Measurements from ENCODE around the gene VPS37D.

The VPS37D gene

DNA sequence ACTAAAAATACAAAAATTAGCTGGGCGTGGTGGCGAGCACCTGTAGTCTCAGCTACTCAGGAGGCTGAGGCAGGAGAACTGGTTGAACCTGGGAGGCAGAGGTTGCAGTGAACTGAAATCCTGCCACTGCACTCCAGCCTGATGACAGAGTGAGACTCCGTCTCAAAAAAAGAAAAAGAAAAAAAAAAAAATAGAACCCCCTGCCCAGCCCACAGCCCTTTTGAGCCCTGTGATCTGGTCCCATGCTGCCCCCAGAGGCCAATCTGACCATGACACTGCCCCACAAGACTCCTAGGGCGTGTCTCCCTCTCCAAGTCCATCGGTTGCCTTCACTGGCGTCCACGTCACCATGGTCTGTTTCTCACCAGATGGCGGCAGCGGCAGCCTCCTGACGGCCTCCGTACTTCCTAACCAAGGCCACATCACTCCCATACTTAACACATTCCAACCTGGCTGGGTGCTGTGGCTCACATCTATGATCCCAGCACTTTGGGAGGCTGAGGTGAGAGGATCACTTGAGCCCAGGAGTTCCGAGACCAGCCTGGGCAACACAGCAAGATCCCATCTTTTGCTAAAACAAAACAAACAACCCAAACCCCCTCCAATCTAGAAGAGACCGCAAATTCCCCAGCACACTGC, 33.8 kb downstream of the VPS37D start:
- TF ChIP-seq RAD21 (IDR thresholded peaks at IDR 0.05; ENCODE audit: low read depth) (peak; percentile 55; the same call in 1 of the 2 replicates), NFIC (IDR thresholded peaks at IDR 0.05) (no peak), CREB1 (IDR thresholded peaks at IDR 0.05; ENCODE audit: low read depth) (no peak), EGR1 (IDR thresholded peaks at IDR 0.05) (no peak), EP300 (IDR thresholded peaks at IDR 0.05; ENCODE audit: borderline replicate concordance) (no peak), FOXM1 (IDR thresholded peaks at IDR 0.05; ENCODE audit: borderline replicate concordance, low read depth) (no peak)
- TF ChIP-seq, protein P1, sequence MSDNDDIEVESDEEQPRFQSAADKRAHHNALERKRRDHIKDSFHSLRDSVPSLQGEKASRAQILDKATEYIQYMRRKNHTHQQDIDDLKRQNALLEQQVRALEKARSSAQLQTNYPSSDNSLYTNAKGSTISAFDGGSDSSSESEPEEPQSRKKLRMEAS (IDR thresholded peaks at IDR 0.05), result no peak
- TF ChIP-seq, protein P2, sequence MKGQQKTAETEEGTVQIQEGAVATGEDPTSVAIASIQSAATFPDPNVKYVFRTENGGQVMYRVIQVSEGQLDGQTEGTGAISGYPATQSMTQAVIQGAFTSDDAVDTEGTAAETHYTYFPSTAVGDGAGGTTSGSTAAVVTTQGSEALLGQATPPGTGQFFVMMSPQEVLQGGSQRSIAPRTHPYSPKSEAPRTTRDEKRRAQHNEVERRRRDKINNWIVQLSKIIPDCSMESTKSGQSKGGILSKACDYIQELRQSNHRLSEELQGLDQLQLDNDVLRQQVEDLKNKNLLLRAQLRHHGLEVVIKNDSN (IDR thresholded peaks at IDR 0.05), result no peak

DNA sequence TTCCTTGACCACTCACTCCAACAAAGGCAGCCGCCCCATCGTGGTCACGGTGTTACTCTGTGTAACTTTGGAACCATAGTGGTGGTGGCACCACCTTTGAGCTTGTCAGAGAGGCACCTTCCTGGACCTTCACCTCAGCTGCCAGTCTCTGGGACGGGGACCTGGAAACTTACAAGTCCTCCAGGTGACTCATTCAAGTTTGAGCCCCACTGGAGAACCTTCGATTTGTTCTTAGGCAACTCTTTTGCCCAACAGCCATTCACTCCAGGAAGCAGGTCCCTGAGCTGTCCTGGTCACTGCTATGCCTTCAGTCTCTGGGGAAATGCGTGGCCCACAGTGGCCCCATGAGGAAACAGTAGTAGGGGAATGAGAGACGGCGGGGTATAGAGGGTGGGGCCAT, 34.6 kb downstream of the VPS37D start:
- TF ChIP-seq YY1 (IDR thresholded peaks at IDR 0.05; ENCODE audit: low read depth), result no peak
- no peak for TF ChIP-seq TCF12 (IDR thresholded peaks at IDR 0.05; ENCODE audit: low read depth)
- TF ChIP-seq TAF1 (IDR thresholded peaks at IDR 0.05; ENCODE audit: low read depth), result no peak
- TF ChIP-seq, protein P3, sequence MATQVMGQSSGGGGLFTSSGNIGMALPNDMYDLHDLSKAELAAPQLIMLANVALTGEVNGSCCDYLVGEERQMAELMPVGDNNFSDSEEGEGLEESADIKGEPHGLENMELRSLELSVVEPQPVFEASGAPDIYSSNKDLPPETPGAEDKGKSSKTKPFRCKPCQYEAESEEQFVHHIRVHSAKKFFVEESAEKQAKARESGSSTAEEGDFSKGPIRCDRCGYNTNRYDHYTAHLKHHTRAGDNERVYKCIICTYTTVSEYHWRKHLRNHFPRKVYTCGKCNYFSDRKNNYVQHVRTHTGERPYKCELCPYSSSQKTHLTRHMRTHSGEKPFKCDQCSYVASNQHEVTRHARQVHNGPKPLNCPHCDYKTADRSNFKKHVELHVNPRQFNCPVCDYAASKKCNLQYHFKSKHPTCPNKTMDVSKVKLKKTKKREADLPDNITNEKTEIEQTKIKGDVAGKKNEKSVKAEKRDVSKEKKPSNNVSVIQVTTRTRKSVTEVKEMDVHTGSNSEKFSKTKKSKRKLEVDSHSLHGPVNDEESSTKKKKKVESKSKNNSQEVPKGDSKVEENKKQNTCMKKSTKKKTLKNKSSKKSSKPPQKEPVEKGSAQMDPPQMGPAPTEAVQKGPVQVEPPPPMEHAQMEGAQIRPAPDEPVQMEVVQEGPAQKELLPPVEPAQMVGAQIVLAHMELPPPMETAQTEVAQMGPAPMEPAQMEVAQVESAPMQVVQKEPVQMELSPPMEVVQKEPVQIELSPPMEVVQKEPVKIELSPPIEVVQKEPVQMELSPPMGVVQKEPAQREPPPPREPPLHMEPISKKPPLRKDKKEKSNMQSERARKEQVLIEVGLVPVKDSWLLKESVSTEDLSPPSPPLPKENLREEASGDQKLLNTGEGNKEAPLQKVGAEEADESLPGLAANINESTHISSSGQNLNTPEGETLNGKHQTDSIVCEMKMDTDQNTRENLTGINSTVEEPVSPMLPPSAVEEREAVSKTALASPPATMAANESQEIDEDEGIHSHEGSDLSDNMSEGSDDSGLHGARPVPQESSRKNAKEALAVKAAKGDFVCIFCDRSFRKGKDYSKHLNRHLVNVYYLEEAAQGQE (IDR thresholded peaks at IDR 0.05; ENCODE audit: low read depth), result no peak
- no peak for TF ChIP-seq NFIC (IDR thresholded peaks at IDR 0.05)
- no peak for TF ChIP-seq EGR1 (IDR thresholded peaks at IDR 0.05)
- no peak for TF ChIP-seq FOXM1 (IDR thresholded peaks at IDR 0.05; ENCODE audit: borderline replicate concordance, low read depth)
- TF ChIP-seq EP300 (IDR thresholded peaks at IDR 0.05; ENCODE audit: borderline replicate concordance), result no peak
- no peak for TF ChIP-seq CREB1 (IDR thresholded peaks at IDR 0.05; ENCODE audit: low read depth)
- TF ChIP-seq, protein P1 (IDR thresholded peaks at IDR 0.05), result no peak
- no peak for TF ChIP-seq CEBPB (IDR thresholded peaks at IDR 0.05)
- no peak for TF ChIP-seq ZBTB7A (IDR thresholded peaks at IDR 0.05; ENCODE audit: low read depth)
- no peak for TF ChIP-seq RAD21 (IDR thresholded peaks at IDR 0.05; ENCODE audit: low read depth)
- TF ChIP-seq, protein P2 (IDR thresholded peaks at IDR 0.05), result no peak
- TF ChIP-seq TEAD4 (IDR thresholded peaks at IDR 0.05), result no peak

DNA sequence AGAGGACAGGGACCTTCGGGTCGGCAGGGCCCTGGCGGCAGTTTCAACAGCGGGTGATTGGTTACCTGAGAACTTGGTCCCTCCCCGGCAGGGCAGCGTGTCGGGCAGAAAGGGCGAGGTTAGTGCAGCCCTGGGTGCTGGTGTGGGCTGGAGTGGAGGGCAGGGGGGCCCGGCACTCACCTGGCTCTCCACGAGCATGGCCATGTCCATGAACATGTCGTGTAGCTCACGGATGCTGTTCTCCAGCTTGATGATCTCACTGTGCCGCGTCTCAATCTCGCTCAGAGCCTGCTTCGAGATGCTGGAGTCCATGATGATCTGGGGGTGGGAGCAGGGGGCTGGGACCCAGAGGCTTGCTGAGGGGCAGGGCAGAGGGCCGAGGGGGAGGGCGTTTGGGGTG, 35.0 kb downstream of the VPS37D start:
- TF ChIP-seq CREB1 (IDR thresholded peaks at IDR 0.05; ENCODE audit: low read depth) (no peak), CEBPB (IDR thresholded peaks at IDR 0.05) (no peak), EGR1 (IDR thresholded peaks at IDR 0.05) (no peak), YY1 (IDR thresholded peaks at IDR 0.05; ENCODE audit: low read depth) (no peak), ZBTB7A (IDR thresholded peaks at IDR 0.05; ENCODE audit: low read depth) (no peak), EP300 (IDR thresholded peaks at IDR 0.05; ENCODE audit: borderline replicate concordance) (no peak), TCF12 (IDR thresholded peaks at IDR 0.05; ENCODE audit: low read depth) (no peak), FOXM1 (IDR thresholded peaks at IDR 0.05; ENCODE audit: borderline replicate concordance, low read depth) (no peak), TEAD4 (IDR thresholded peaks at IDR 0.05) (no peak), RAD21 (IDR thresholded peaks at IDR 0.05; ENCODE audit: low read depth) (no peak), TAF1 (IDR thresholded peaks at IDR 0.05; ENCODE audit: low read depth) (no peak), NFIC (IDR thresholded peaks at IDR 0.05) (no peak)
- TF ChIP-seq, protein P3 (IDR thresholded peaks at IDR 0.05; ENCODE audit: low read depth), result no peak
- TF ChIP-seq, protein P2 (IDR thresholded peaks at IDR 0.05), result no peak
- TF ChIP-seq, protein P1 (IDR thresholded peaks at IDR 0.05), result no peak

DNA sequence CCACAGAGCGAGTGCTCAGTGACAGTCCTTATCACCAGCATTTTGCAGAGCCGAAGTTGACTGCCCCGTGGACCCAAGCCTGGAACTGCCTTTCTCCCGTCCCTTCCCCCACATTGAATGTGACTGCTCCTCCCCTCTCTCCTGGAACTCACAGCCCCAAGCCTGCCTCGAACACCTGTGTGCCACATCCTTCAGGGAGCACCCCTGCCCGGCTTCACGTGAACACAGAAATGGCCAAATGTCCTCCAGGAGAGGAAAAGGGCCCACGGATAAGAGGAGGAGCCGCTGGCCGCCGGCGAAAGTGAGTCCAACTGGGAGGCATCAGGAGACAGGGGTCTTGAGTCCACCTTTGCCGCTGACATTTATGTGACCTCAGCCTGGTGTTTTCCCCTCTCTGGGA, 35.6 kb downstream of the VPS37D start:
- TF ChIP-seq NFIC (IDR thresholded peaks at IDR 0.05), result no peak
- TF ChIP-seq RAD21 (IDR thresholded peaks at IDR 0.05; ENCODE audit: low read depth), result no peak

Data from Ishikawa (cell line).